ENCODE measurements around the gene LAMA2. TPM values are rescaled to one million over a fixed set of nuclear protein-coding genes. Genes with fewer than 3 reads are reported as not detected.

LAMA2 gene
- total and polyA plus RNA-seq, 2 of the 8 experiments (the other 6 are each of a cell fraction or from before 2014, with no cell fraction given), result 1.3 to 3.8 TPM

DNA sequence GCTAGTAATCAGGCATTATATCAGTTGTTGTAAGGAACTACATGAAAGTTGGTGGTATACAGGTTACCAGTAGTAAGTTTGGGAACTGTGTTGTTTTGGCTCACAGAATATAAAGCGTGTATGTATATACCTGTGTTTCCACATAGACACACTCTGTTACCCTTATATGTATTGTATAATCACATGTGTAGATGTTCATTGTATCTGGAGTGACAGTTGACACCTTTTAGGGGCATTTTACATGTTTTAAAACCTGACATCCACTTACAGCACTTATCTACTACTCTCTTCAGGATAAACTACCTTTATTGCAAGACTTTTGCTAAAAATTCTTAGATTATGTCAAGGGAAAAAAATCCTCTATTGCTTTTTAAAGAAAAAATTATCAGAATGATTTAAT is 228.9 kb downstream of the LAMA2 start (continued):
- no peak for TF ChIP-seq SIN3A (conservative IDR thresholded peaks at IDR 0.05 in 1 of 2, IDR thresholded peaks at IDR 0.05 in 1 of 2; ENCODE audit: low read depth in 1 of 2, low read length in 2 of 2)

DNA sequence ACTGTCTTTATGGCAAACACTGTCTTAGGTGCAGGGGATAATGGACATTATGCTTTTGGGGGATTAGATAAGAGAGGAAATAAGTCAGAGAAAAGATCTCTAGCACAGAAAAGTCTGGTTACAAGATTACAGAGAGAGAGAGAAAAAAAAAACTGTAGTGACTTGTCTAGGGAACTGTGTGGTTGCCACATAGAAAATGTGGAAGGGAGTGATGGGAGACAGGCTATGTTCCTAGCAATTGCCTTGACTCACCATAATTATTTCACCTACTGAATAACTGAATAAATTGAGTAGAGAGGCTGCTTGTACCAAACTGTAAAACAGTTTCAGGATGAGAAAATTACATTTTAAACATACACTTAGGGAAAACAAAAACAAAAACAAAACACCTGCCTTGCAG is 229.7 kb downstream of the LAMA2 start:
- Histone ChIP-seq H2BK15ac (ENCODE audit: low read length) (no peak overlapping the region), H3K79me1 (ENCODE audit: low read depth, low read length) (no peaks in the 10 kb centered on the region), H2BK5ac (ENCODE audit: low read depth, low read length) (no peak overlapping the region), H3K23me2 (ENCODE audit: low read depth, low read length) (no peaks in the 10 kb centered on the region), H3K18ac (ENCODE audit: extremely low read depth, low read length) (no peak overlapping the region), H3K23ac (ENCODE audit: insufficient read length) (no peak overlapping the region), H3K14ac (ENCODE audit: insufficient read length) (no peak overlapping the region), H3K36me3 (ENCODE audit: control insufficient read depth in 2 of 4, insufficient read depth in 4 of 4, low read length in 3 of 4) (no peaks in the 10 kb centered on the region), H3K4me2 (ENCODE audit: insufficient read depth in 1 of 2, low read depth in 2 of 2, low read length in 2 of 2) (no peak overlapping the region), H4K20me1 (replicated peaks in 1 of 2; ENCODE audit: control insufficient read depth in 1 of 2, insufficient read depth in 2 of 2, low read length in 2 of 2) (no peaks in the 10 kb centered on the region), H3K56ac (replicated peaks; ENCODE audit: insufficient read length, low read depth, low read length) (no peak overlapping the region), H3K27me3 (replicated peaks in 1 of 4; ENCODE audit: control insufficient read depth in 3 of 4, extremely low read depth in 1 of 4, insufficient read depth in 3 of 4, low read length in 3 of 4) (peaks cover 0 to 2% (median 0%) of the 10 kb centered on the region in 4 experiments; a peak in 1 of 7 replicates), H3K4me1 (replicated peaks in 1 of 4; ENCODE audit: control insufficient read depth in 3 of 4, insufficient read depth in 4 of 4, low read length in 3 of 4) (no peaks in the 10 kb centered on the region), H4K5ac (ENCODE audit: insufficient read length, low read depth, low read length) (no peak overlapping the region), H3K27ac (ENCODE audit: low read depth, low read length) (no peak overlapping the region), H3K4ac (replicated peaks; ENCODE audit: insufficient read length, low read depth, low read length) (no peak overlapping the region), H3K9me3 (ENCODE audit: insufficient read depth in 2 of 2, low read depth in 1 of 2, low read length in 1 of 2) (no peaks in the 10 kb centered on the region), H4K8ac (ENCODE audit: extremely low read depth, insufficient read depth, low read length) (no peak overlapping the region), H4K91ac (replicated peaks; ENCODE audit: insufficient read length, low read length) (no peak overlapping the region), H3K9ac (replicated peaks in 1 of 4; ENCODE audit: extremely low read depth in 1 of 4, low read depth in 3 of 4, low read length in 3 of 4) (no peak overlapping the region), H2BK120ac (replicated peaks; ENCODE audit: low read depth, low read length) (no peak overlapping the region), H2AK5ac (ENCODE audit: low read depth, low read length) (no peak overlapping the region), H3K4me3 (ENCODE audit: extremely low read depth in 1 of 4, insufficient read depth in 2 of 4, low read depth in 3 of 4, low read length in 4 of 4) (no peak overlapping the region), H2AFZ (ENCODE audit: low read length) (no peak overlapping the region), H2BK20ac (ENCODE audit: low read length) (no peak overlapping the region), H2BK12ac (ENCODE audit: low read depth, low read length) (no peak overlapping the region), H3K79me2 (ENCODE audit: control insufficient read depth in 1 of 2, insufficient read depth in 2 of 2, low read length in 2 of 2) (no peaks in the 10 kb centered on the region)
- TF ChIP-seq NANOG (IDR thresholded peaks at IDR 0.05; ENCODE audit: insufficient read depth, low read depth, low read length, poor library complexity, severe bottlenecking) (no peak), BACH1 (IDR thresholded peaks at IDR 0.05; ENCODE audit: low read length) (no peak), SP2 (IDR thresholded peaks at IDR 0.05; ENCODE audit: low read length) (no peak), CBX5 (IDR thresholded peaks at IDR 0.05; ENCODE audit: low read depth, low read length) (no peak), JUND (IDR thresholded peaks at IDR 0.05; ENCODE audit: low read length) (no peak), RBBP5 (IDR thresholded peaks at IDR 0.05; ENCODE audit: borderline replicate concordance, low read depth, low read length) (no peak), FOSL1 (IDR thresholded peaks at IDR 0.05; ENCODE audit: insufficient read depth, low read depth, low read length) (no peak)
- TF ChIP-seq, protein P1, sequence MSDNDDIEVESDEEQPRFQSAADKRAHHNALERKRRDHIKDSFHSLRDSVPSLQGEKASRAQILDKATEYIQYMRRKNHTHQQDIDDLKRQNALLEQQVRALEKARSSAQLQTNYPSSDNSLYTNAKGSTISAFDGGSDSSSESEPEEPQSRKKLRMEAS (IDR thresholded peaks at IDR 0.05), result no peak
- ChIA-PET CTCF (ENCODE audit: partially characterized antibody) (no interaction called here), POLR2A (ENCODE audit: partially characterized antibody) (no interaction called here)
- DNase-seq (ENCODE audit: low read depth in 1 of 2, low spot score in 2 of 2) (no peak), FAIRE-seq (no peak)
